A549 (cell line): ENCODE measurements around the gene ALDH1A3. TPM values are rescaled to one million over a fixed set of nuclear protein-coding genes. Genes with fewer than 3 reads are reported as not detected.

Experiments
- ATAC-seq, 2 experiments: fragments of 200-7000 bp in 1 of 2; fragments of >200 bp in 1 of 2; cut with Nextera tagmentation in 1 of 2; cut with Tn5 transposase in 1 of 2; 3 replicates each; pipeline versions ENCODE4 v1.8.0 to v1.9.1; 2018 to 2020; ENCODE audit warnings: mild to moderate bottlenecking in 1 of 2, moderate library complexity in 1 of 2
- CTCF ChIA-PET: fragments of 300-600 bp; sonication (Branson Sonifier 250); formaldehyde crosslinking; extraction: SDS; loops from one replicate; lab custom pipeline; 2021; ENCODE audit warnings: antibody characterized with exemption, inconsistent platforms; lab: Yijun Ruan, JAX
- POLR2A ChIA-PET: fragments of 350-600 bp; formaldehyde crosslinking; extraction: SDS; loops from one replicate; lab custom pipeline; 2021; ENCODE audit warnings: antibody characterized with exemption, inconsistent platforms; lab: Yijun Ruan, JAX
- DNase-seq, 2 experiments: peaks; one replicate each; pipeline versions ENCODE4 v3.0.0 to v3.0.0-alpha.2; 2011 to 2016; ENCODE audit warnings: low read depth in 1 of 2, low spot score in 1 of 2
- FAIRE-seq: peaks from 2 replicates; lab custom pipeline; 2011; peaks lifted over from hg19 to GRCh38; lab: Jason Lieb, UNC
- H3K27ac ChIP-seq, 2 experiments: fragments of >200 bp; sonication (Bioruptor Twin); formaldehyde crosslinking; 3 replicates each; pipeline ENCODE4 v1.5.1; 2016 to 2017
- H3K4me1 ChIP-seq: fragments of >200 bp; sonication (Bioruptor Twin); formaldehyde crosslinking; 3 replicates; pipeline ENCODE4 v1.6.1; 2016
- H3K4me2 ChIP-seq: fragments of >200 bp; sonication (Bioruptor Twin); formaldehyde crosslinking; 3 replicates; pipeline ENCODE4 v1.6.1; 2016
- H3K4me3 ChIP-seq: fragments of >200 bp; sonication (Bioruptor Twin); formaldehyde crosslinking; 3 replicates; pipeline ENCODE4 v1.5.1; 2016
- H3K9me3 ChIP-seq: fragments of >200 bp; sonication (Bioruptor Twin); formaldehyde crosslinking; 3 replicates; pipeline ENCODE4 v1.6.1; 2016
- ATOH8 ChIP-seq: fragments of 250-450 bp; sonication (Bioruptor Pico); IDR thresholded peaks from 2 replicates; pipeline ENCODE4 v1.5.0; 2020; ENCODE audit warnings: low read depth, mild to moderate bottlenecking, moderate library complexity
- CBX2 ChIP-seq: fragments of 200-600 bp; sonication (generic); IDR thresholded peaks from 2 replicates; pipeline ENCODE4 v1.6.1; 2016; ENCODE audit warnings: low read depth, mild to moderate bottlenecking, borderline replicate concordance
- CEBPB ChIP-seq, 2 experiments: fragments of >200 bp in 1 of 2; sonication (Bioruptor Twin) in 1 of 2; formaldehyde crosslinking in 1 of 2; IDR thresholded peaks; 2 replicates each; pipeline ENCODE4 v1.6.1; 2012 to 2016
- CHD2 ChIP-seq: fragments of 150-350 bp; IDR thresholded peaks from 2 replicates; pipeline ENCODE4 v1.6.1; 2014; ENCODE audit warnings: low read length; ENCODE audit not compliant: partially characterized antibody
- E2F6 ChIP-seq: IDR thresholded peaks from 2 replicates; pipeline ENCODE4 v1.6.1; 2012; ENCODE audit warnings: low read depth, borderline replicate concordance
- EHF ChIP-seq: fragments of 250-450 bp; sonication (Bioruptor Pico); IDR thresholded peaks from 2 replicates; pipeline ENCODE4 v1.5.0; 2020; ENCODE audit warnings: mild to moderate bottlenecking
- FOSB ChIP-seq: fragments of 250-450 bp; sonication (Bioruptor Pico); IDR thresholded peaks from 2 replicates; pipeline ENCODE4 v1.5.0; 2020; ENCODE audit warnings: mild to moderate bottlenecking, moderate library complexity
- FOSL2 ChIP-seq, 2 experiments: fragments of 450-650 bp in 1 of 2; fragments of >200 bp in 1 of 2; sonication (Bioruptor Twin) in 1 of 2; formaldehyde crosslinking; IDR thresholded peaks; 2 replicates each; pipeline versions ENCODE4 v1.5.0 to v1.6.1; 2016 to 2020; ENCODE audit warnings: mild to moderate bottlenecking in 1 of 2, moderate library complexity in 1 of 2
- GATA3 ChIP-seq: IDR thresholded peaks from 2 replicates; pipeline ENCODE4 v1.6.1; 2012; ENCODE audit warnings: borderline replicate concordance
- HMGXB4 ChIP-seq: fragments of 250-450 bp; sonication (Bioruptor Pico); IDR thresholded peaks from 2 replicates; pipeline ENCODE4 v1.5.0; 2021; ENCODE audit warnings: mild to moderate bottlenecking, moderate library complexity, borderline replicate concordance
- HOXB13 ChIP-seq: fragments of 250-450 bp; sonication (Bioruptor Pico); IDR thresholded peaks from 2 replicates; pipeline ENCODE4 v1.5.0; 2020; ENCODE audit warnings: low read depth, mild to moderate bottlenecking, moderate library complexity
- JUNB ChIP-seq: fragments of >200 bp; sonication (Bioruptor Twin); formaldehyde crosslinking; IDR thresholded peaks from 2 replicates; pipeline ENCODE4 v1.6.1; 2016
- KDM1A ChIP-seq: fragments of 200-600 bp; sonication (generic); IDR thresholded peaks from 2 replicates; pipeline ENCODE4 v1.6.1; 2016; ENCODE audit warnings: low read depth, mild to moderate bottlenecking
- KDM5A ChIP-seq: fragments of 200-600 bp; sonication (generic); IDR thresholded peaks from 2 replicates; pipeline ENCODE4 v1.6.1; 2016; ENCODE audit warnings: antibody characterized with exemption, mild to moderate bottlenecking
- MAFK ChIP-seq: fragments of 450-650 bp; IDR thresholded peaks from 2 replicates; pipeline ENCODE4 v1.6.1; 2014; ENCODE audit not compliant: partially characterized antibody
- MAX ChIP-seq: IDR thresholded peaks from 2 replicates; pipeline ENCODE4 v1.6.1; 2012
- MAZ ChIP-seq: fragments of 150-350 bp; IDR thresholded peaks from 2 replicates; pipeline ENCODE4 v1.6.1; 2014; ENCODE audit warnings: antibody characterized with exemption, low read depth, low read length, borderline replicate concordance
- NFE2L2 ChIP-seq: fragments of 150-350 bp; conservative IDR thresholded peaks from 2 replicates; pipeline ENCODE4 v1.6.1; 2014; ENCODE audit warnings: low read length
- NPAS2 ChIP-seq: fragments of 250-450 bp; sonication (Bioruptor Pico); IDR thresholded peaks from 2 replicates; pipeline ENCODE4 v1.8.0; 2022; ENCODE audit warnings: mild to moderate bottlenecking, moderate library complexity, borderline replicate concordance
- POLR2AphosphoS2 ChIP-seq: conservative IDR thresholded peaks from 2 replicates; pipeline ENCODE4 v1.6.1; 2012; ENCODE audit warnings: low read length, improper control_type of control experiment, inconsistent platforms
- RAD21 ChIP-seq, 2 experiments: fragments of >200 bp in 1 of 2; sonication (Bioruptor Twin) in 1 of 2; formaldehyde crosslinking in 1 of 2; IDR thresholded peaks in 1 of 2; conservative IDR thresholded peaks in 1 of 2; 2 replicates in 1 of 2; 3 replicates in 1 of 2; pipeline ENCODE4 v1.6.1; 2012 to 2018; ENCODE audit warnings: inconsistent platforms in 1 of 2
- RARB ChIP-seq: fragments of 250-450 bp; sonication (Bioruptor Pico); IDR thresholded peaks from 2 replicates; pipeline ENCODE4 v1.8.0; 2021; ENCODE audit warnings: mild to moderate bottlenecking, moderate library complexity
- RCOR1 ChIP-seq: fragments of 150-350 bp; IDR thresholded peaks from 2 replicates; pipeline ENCODE4 v1.6.1; 2014; ENCODE audit warnings: antibody characterized with exemption, low read length, low read depth
- SMC3 ChIP-seq: fragments of >200 bp; sonication (Bioruptor Twin); formaldehyde crosslinking; IDR thresholded peaks from 3 replicates; pipeline ENCODE4 v1.6.1; 2018; ENCODE audit warnings: inconsistent platforms
- TP53 ChIP-seq: fragments of 250-450 bp; sonication (Bioruptor Pico); IDR thresholded peaks from 2 replicates; pipeline ENCODE4 v1.5.0; 2021; ENCODE audit warnings: mild to moderate bottlenecking, moderate library complexity
- USF2 ChIP-seq: fragments of 450-650 bp; IDR thresholded peaks from 2 replicates; pipeline ENCODE4 v1.6.1; 2014; ENCODE audit warnings: antibody characterized with exemption
- ZNF302 ChIP-seq: fragments of 250-450 bp; sonication (Bioruptor Pico); IDR thresholded peaks from 2 replicates; pipeline ENCODE4 v1.9.0; 2021; ENCODE audit warnings: inconsistent platforms, mild to moderate bottlenecking, moderate library complexity
- WGBS: methylation state at CpG from one replicate; pipeline ENCODE4 v1.1.6; 2017; ENCODE audit errors: missing lambda C conversion rate; 5-methylcytosine and 5-hydroxymethylcytosine counted together
- polyA plus RNA-seq, 4 experiments: library from polyadenylated mRNA; depleted of rRNA in 3 of 4; stranded (reverse); fragments of >200 nt; fragmentation: RNase III in 1 of 4; extraction: RNeasy Plus Mini Kit Qiagen cat#74134 plus additional on column Dnase treatment in 1 of 4; gene quantifications; 2 replicates in 3 of 4; 3 replicates in 1 of 4; pipeline ENCODE4 v1.2.3, GENCODE V29; 2011 to 2017

Gene ALDH1A3
- polyA plus RNA-seq, 2 of the 4 experiments (the other 2 are of a cell fraction): 11.5 to 11.9 TPM

GRCh38 chr15:100913961-100914360 is 34.3 kb downstream of the ALDH1A3 start:
- no peak overlapping the region for H3K4me2 ChIP-seq
- POLR2A ChIA-PET: no interaction called here
- H3K9me3 ChIP-seq: peaks cover 26% of the 10 kb centered on the region
- no peak for ATAC-seq
- no peak for DNase-seq
- H3K4me1 ChIP-seq: peaks cover 7% of the 10 kb centered on the region; the same call in 1 of the 3 replicates
- no peak overlapping the region for H3K4me3 ChIP-seq
- no peak overlapping the region for H3K27ac ChIP-seq
- TF ChIP-seq E2F6 (no peak), NPAS2 (CRISPR knock-in tag) (no peak), HOXB13 (no peak), CHD2 (no peak), MAFK (no peak), FOSB (CRISPR knock-in tag) (no peak), KDM5A (no peak), KDM1A (no peak), RARB (CRISPR knock-in tag) (no peak), HMGXB4 (no peak), POLR2AphosphoS2 (no peak), SMC3 (no peak), RAD21 (conservative IDR thresholded peaks at IDR 0.05 in 1 of 2, IDR thresholded peaks at IDR 0.05 in 1 of 2) (no peak), MAX (no peak), CEBPB (IDR thresholded peaks at IDR 0.05) (no peak), ATOH8 (CRISPR knock-in tag) (no peak), EHF (CRISPR knock-in tag) (no peak)
- CTCF ChIA-PET: interaction anchor here (1.0 to 23.2 kb wide), 4 partner anchors 34 to 287 kb away, joined by 3 to 950 read pairs (median 4); no protein-coding TSS in a partner anchor
- WGBS: 89% methylated on average over 4 of the region's 4 CpGs
- no peak for FAIRE-seq

- FAIRE-seq (no peak), DNase-seq (no peak), ATAC-seq (no peak)
- ChIA-PET POLR2A (no interaction called here), CTCF (interaction anchor here (1.1 to 23.2 kb wide), 5 partner anchors 12 to 287 kb away, joined by 3 to 950 read pairs (median 28); no protein-coding TSS in a partner anchor)
- no peak overlapping the region for H3K4me2 ChIP-seq
- no peak overlapping the region for H3K4me3 ChIP-seq
- H3K27ac ChIP-seq: no peak overlapping the region
- 87% methylated on average over 6 of the region's 6 CpGs for WGBS
- TF ChIP-seq RARB (CRISPR knock-in tag) (no peak), KDM5A (no peak), SMC3 (no peak), GATA3 (no peak), ZNF302 (CRISPR knock-in tag) (no peak), MAZ (no peak), RCOR1 (no peak), JUNB (no peak), ATOH8 (CRISPR knock-in tag) (no peak), FOSL2 (IDR thresholded peaks at IDR 0.05) (no peak), FOSL2 (CRISPR knock-in tag; IDR thresholded peaks at IDR 0.05) (no peak), CBX2 (no peak), USF2 (no peak), TP53 (CRISPR knock-in tag) (no peak), NFE2L2 (no peak)
- TF ChIP-seq, all 56 proteins: peak for 0
- H3K9me3 ChIP-seq: peaks cover 26% of the 10 kb centered on the region
- H3K4me1 ChIP-seq: peaks cover 7% of the 10 kb centered on the region; the same call in 1 of the 3 replicates
These were observed 35.2 kb downstream of the ALDH1A3 start for GRCh38 chr15:100914876-100915275.
